ENCODE data around the gene RIMOC1. TPM values are rescaled to one million over a fixed set of nuclear protein-coding genes. Genes with fewer than 3 reads are reported as not detected.

The RIMOC1 gene
- total RNA-seq, 1 experiment from 2014 or later: 30.5 TPM

GRCh38 chr5:41856644-41857491 lies 47.3 kb upstream of the RIMOC1 start:
- ChIA-PET CTCF (interaction anchor here (0.6 to 1.8 kb wide), 19 partner anchors 10 to 1033 kb away, joined by 3 to 34 read pairs (median 4); partner anchors contain the start of gene RIMOC1), POLR2A (no interaction called here)
- Mint-ChIP-seq H3K27ac (no peak overlapping the region), H3K27me3 (ENCODE audit: low read depth) (no peaks in the 10 kb centered on the region), H3K9me3 (no peaks in the 10 kb centered on the region), H3K36me3 (peaks cover 8% of the 10 kb centered on the region), H3K4me1 (no peaks in the 10 kb centered on the region), H3K4me3 (no peak overlapping the region)
- peak; percentile 98 for ATAC-seq
- TF ChIP-seq ATF1 (CRISPR knock-in tag; IDR thresholded peaks at IDR 0.05): no peak
- TF ChIP-seq CTCF (IDR thresholded peaks at IDR 0.05): peak; percentile 40
- DNase-seq (ENCODE audit: low spot score): peak; percentile 30

GRCh38 chr5:41857989-41858388 lies 46.2 kb upstream of the RIMOC1 start:
- ATAC-seq: no peak
- ChIA-PET POLR2A (no interaction called here), CTCF (interaction anchor here (1.4 kb wide), 1 partner anchor 200 kb away, joined by 4 read pairs; no protein-coding TSS in a partner anchor)
- H3K36me3 Mint-ChIP-seq: peaks cover 7% of the 10 kb centered on the region; the same call in 1 of the 2 replicates
- TF ChIP-seq TP53 (CRISPR knock-in tag; IDR thresholded peaks at IDR 0.05) (no peak), ETV6 (CRISPR knock-in tag; IDR thresholded peaks at IDR 0.05) (no peak)
- no peaks in the 10 kb centered on the region for H3K27me3 Mint-ChIP-seq (ENCODE audit: low read depth)
- no peak overlapping the region for H3K4me3 Mint-ChIP-seq
- no peak for DNase-seq (ENCODE audit: low spot score)
- no peak overlapping the region for H3K27ac Mint-ChIP-seq
- H3K4me1 Mint-ChIP-seq: no peaks in the 10 kb centered on the region
- H3K9me3 Mint-ChIP-seq: no peaks in the 10 kb centered on the region

- Mint-ChIP-seq H3K4me3 (no peak overlapping the region), H3K27ac (no peak overlapping the region), H3K36me3 (peaks cover 7% of the 10 kb centered on the region; the same call in 1 of the 2 replicates), H3K27me3 (ENCODE audit: low read depth) (no peaks in the 10 kb centered on the region), H3K9me3 (no peaks in the 10 kb centered on the region), H3K4me1 (no peaks in the 10 kb centered on the region)
- ChIA-PET POLR2A (no interaction called here), CTCF (interaction anchor here (1.4 kb wide), 1 partner anchor 199 kb away, joined by 4 read pairs; no protein-coding TSS in a partner anchor)
- no peak for TF ChIP-seq ESRRA (CRISPR knock-in tag; IDR thresholded peaks at IDR 0.05; ENCODE audit: borderline replicate concordance)
- TF ChIP-seq ZNF121 (CRISPR knock-in tag; IDR thresholded peaks at IDR 0.05): no peak
- no peak for TF ChIP-seq GTF2I (CRISPR knock-in tag; conservative IDR thresholded peaks at IDR 0.05)
- no peak for TF ChIP-seq ZNF317 (CRISPR knock-in tag; IDR thresholded peaks at IDR 0.05; ENCODE audit: borderline replicate concordance, low read depth)
- TF ChIP-seq ZNF138 (CRISPR knock-in tag; conservative IDR thresholded peaks at IDR 0.05): no peak
- no peak for TF ChIP-seq ZNF532 (CRISPR knock-in tag; IDR thresholded peaks at IDR 0.05; ENCODE audit: borderline replicate concordance)
- TF ChIP-seq MYBL2 (CRISPR knock-in tag; IDR thresholded peaks at IDR 0.05): no peak
- TF ChIP-seq FOXP4 (CRISPR knock-in tag; IDR thresholded peaks at IDR 0.05): no peak
- no peak for TF ChIP-seq ATF3 (CRISPR knock-in tag; conservative IDR thresholded peaks at IDR 0.05)
- TF ChIP-seq TEAD1 (CRISPR knock-in tag; IDR thresholded peaks at IDR 0.05): no peak
- TF ChIP-seq OVOL2 (CRISPR knock-in tag; IDR thresholded peaks at IDR 0.05; ENCODE audit: borderline replicate concordance): no peak
- no peak for DNase-seq (ENCODE audit: low spot score)
- no peak for ATAC-seq
Observed at GRCh38 chr5:41858890-41859289, 45.3 kb upstream of the RIMOC1 start.
